ENCODE results near the gene ALKBH5. TPM values are rescaled to one million over a fixed set of nuclear protein-coding genes. Genes with fewer than 3 reads are reported as not detected.

ALKBH5 gene
- total and polyA plus RNA-seq, 10 of the 15 experiments (the other 5 are each of a cell fraction or from before 2014, with no cell fraction given): 13.7 to 99.9 (median 52.4) TPM

DNA sequence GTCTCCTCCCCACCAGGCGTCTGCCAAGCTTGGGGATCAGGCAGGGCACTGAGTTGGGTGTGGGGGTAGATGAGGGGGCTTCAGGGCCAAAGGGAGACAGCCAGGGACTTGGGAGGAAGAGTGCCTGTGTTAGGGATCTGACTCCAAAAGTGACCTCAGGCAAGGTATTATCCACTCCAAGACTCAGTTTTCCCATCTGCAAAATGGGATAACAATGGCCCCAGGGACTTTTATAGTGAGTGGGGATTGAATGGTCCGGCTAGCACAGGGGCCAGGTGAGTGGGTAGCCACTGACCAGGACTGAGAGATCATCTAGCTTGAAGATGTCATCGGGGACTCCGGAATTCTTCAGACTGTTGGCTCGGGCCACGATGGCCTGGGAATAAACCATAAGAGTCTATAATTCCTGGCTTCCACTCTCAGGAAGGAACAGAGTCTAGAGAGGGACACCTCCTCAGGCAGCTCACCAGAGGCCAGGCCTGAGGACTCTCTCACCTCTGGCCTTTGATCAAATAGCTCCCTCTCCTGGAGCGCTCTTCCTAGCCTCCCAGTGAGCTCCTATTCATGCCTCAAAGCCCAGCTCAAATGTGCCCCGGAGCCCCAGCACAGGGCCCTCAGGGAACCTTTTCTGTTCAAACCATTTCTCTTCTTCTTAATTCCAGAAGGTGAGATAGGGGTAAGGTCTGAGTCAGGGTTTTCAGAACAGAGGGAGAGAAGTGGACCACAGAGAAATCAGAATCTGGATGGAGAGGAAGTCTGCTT lies 71.4 kb downstream of the ALKBH5 start:
- TF ChIP-seq KDM1A (IDR thresholded peaks at IDR 0.05; ENCODE audit: borderline replicate concordance) (no peak), CBFB (IDR thresholded peaks at IDR 0.05; ENCODE audit: low read depth) (no peak), CREM (IDR thresholded peaks at IDR 0.05; ENCODE audit: low read depth) (no peak), SMAD5 (IDR thresholded peaks at IDR 0.05; ENCODE audit: low read depth) (no peak), BHLHE40 (IDR thresholded peaks at IDR 0.05; ENCODE audit: borderline replicate concordance in 1 of 2, low read depth in 2 of 2, low read length in 1 of 2) (no peak)
- ATAC-seq (no peak), DNase-seq (ENCODE audit: low read depth, low spot score) (no peak), FAIRE-seq (no peak)
- 91% methylated on average over 8 of the region's 8 CpGs for WGBS (ENCODE audit: insufficient coverage, insufficient replicate concordance, low lambda C conversion rate, missing lambda C conversion rate)
- RAD21 ChIA-PET (ENCODE audit: unreplicated experiment): no interaction called here
- no peaks in the 10 kb centered on the region for H3K27me3 ChIP-seq (replicated peaks in 1 of 2; ENCODE audit: control insufficient read depth in 2 of 2, insufficient read depth in 2 of 2, low read length in 1 of 2)
- H3K27ac ChIP-seq (ENCODE audit: control insufficient read depth, insufficient read depth): no peak overlapping the region
- H3K9ac ChIP-seq (ENCODE audit: control insufficient read depth, insufficient read depth, low read length): no peak overlapping the region
- in situ Hi-C loops (cut with MboI) (no loop called here), intact Hi-C loops (cut with micrococcal nuclease; ENCODE audit: unreplicated experiment) (no loop called here)
- H3K36me3 ChIP-seq (ENCODE audit: control insufficient read depth in 2 of 2, insufficient read depth in 2 of 2, low read length in 1 of 2): peaks cover 11 to 23% of the 10 kb centered on the region in 2 experiments
- no peaks in the 10 kb centered on the region for H3K9me3 ChIP-seq (replicated peaks; ENCODE audit: control insufficient read depth, insufficient read depth, low read length)
- POLR2A ChIA-PET: no interaction called here
- H3K4me3 ChIP-seq: no peak overlapping the region
- no TSS peak for BruUV-seq (replicated peaks)
- CTCF ChIA-PET: interaction anchor here (1.5 kb wide), 1 partner anchor 10 kb away, joined by 3 read pairs; no protein-coding TSS in a partner anchor
- H3K4me1 ChIP-seq (ENCODE audit: control insufficient read depth, insufficient read depth, low read length): peaks cover 12% of the 10 kb centered on the region
- peaks cover 14% of the 10 kb centered on the region for H3K79me2 ChIP-seq (ENCODE audit: control insufficient read depth, insufficient read depth, low read length)
- no peak overlapping the region for H3K4me2 ChIP-seq (ENCODE audit: control insufficient read depth, insufficient read depth)
- SMC1A ChIA-PET (ENCODE audit: uncharacterized antibody, unreplicated experiment): no interaction called here
- no peak overlapping the region for H2AFZ ChIP-seq (ENCODE audit: control insufficient read depth, low read depth, low read length)
- H4K20me1 ChIP-seq (ENCODE audit: control insufficient read depth, insufficient read depth): no peaks in the 10 kb centered on the region

DNA sequence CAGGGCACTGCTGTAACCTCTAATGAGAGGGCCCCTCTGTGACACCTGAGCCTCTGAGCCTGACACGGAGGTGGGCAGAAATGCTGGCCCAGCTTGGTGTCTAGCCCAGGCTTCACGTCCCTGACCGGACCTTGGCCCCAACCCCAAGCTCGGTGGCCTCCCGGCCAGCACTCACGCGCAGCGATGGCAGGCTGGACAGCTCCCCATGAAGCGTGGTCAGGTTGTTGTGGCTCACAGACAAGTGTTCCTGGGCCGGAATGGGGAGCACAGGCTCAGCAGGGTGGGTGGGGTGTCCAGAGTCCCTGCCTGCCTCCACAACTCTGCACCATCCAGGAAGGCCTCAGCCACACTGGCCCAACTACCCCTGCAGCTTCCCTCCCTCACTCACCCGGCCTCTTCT lies 72.7 kb downstream of the ALKBH5 start:
- peaks cover 13% of the 10 kb centered on the region for H3K4me1 ChIP-seq (ENCODE audit: control insufficient read depth, insufficient read depth, low read length)
- intact Hi-C loops (cut with micrococcal nuclease; ENCODE audit: unreplicated experiment) (no loop called here), in situ Hi-C loops (cut with MboI) (no loop called here)
- peaks cover 14% of the 10 kb centered on the region for H3K79me2 ChIP-seq (ENCODE audit: control insufficient read depth, insufficient read depth, low read length)
- FAIRE-seq (no peak), ATAC-seq (no peak), DNase-seq (ENCODE audit: low read depth, low spot score) (no peak)
- no TSS peak for BruUV-seq (replicated peaks)
- SMC1A ChIA-PET (ENCODE audit: uncharacterized antibody, unreplicated experiment): no interaction called here
- no peak overlapping the region for H3K27ac ChIP-seq (ENCODE audit: control insufficient read depth, insufficient read depth)
- RAD21 ChIA-PET (ENCODE audit: unreplicated experiment): no interaction called here
- no peak overlapping the region for H3K4me2 ChIP-seq (ENCODE audit: control insufficient read depth, insufficient read depth)
- H4K20me1 ChIP-seq (ENCODE audit: control insufficient read depth, insufficient read depth): no peaks in the 10 kb centered on the region
- H3K4me3 ChIP-seq: no peak overlapping the region
- no peaks in the 10 kb centered on the region for H3K9me3 ChIP-seq (replicated peaks; ENCODE audit: control insufficient read depth, insufficient read depth, low read length)
- H3K36me3 ChIP-seq (ENCODE audit: control insufficient read depth in 2 of 2, insufficient read depth in 2 of 2, low read length in 1 of 2): peaks cover 11 to 18% of the 10 kb centered on the region in 2 experiments; a peak in 3 of 4 replicates
- CTCF ChIA-PET: interaction anchor here (1.4 to 1.5 kb wide), 2 partner anchors 9 kb away, joined by 3 to 6 read pairs; no protein-coding TSS in a partner anchor
- no peak overlapping the region for H2AFZ ChIP-seq (ENCODE audit: control insufficient read depth, low read depth, low read length)
- POLR2A ChIA-PET: no interaction called here
- 97% methylated on average over 11 of the region's 11 CpGs for WGBS (ENCODE audit: insufficient coverage, insufficient replicate concordance, low lambda C conversion rate, missing lambda C conversion rate)
- H3K27me3 ChIP-seq (replicated peaks in 1 of 2; ENCODE audit: control insufficient read depth in 2 of 2, insufficient read depth in 2 of 2, low read length in 1 of 2): no peaks in the 10 kb centered on the region
- H3K9ac ChIP-seq (ENCODE audit: control insufficient read depth, insufficient read depth, low read length): no peak overlapping the region
- TF ChIP-seq SMAD5 (IDR thresholded peaks at IDR 0.05; ENCODE audit: low read depth): no peak
- no peak for TF ChIP-seq EP300 (IDR thresholded peaks at IDR 0.05; ENCODE audit: borderline replicate concordance in 1 of 2, control insufficient read depth in 1 of 2, low read depth in 2 of 2, low read length in 2 of 2)
- TF ChIP-seq YBX1 (IDR thresholded peaks at IDR 0.05): no peak
- no peak for TF ChIP-seq KAT2A (conservative IDR thresholded peaks at IDR 0.05; ENCODE audit: control insufficient read depth, low read depth, low read length)
- TF ChIP-seq, protein P1, sequence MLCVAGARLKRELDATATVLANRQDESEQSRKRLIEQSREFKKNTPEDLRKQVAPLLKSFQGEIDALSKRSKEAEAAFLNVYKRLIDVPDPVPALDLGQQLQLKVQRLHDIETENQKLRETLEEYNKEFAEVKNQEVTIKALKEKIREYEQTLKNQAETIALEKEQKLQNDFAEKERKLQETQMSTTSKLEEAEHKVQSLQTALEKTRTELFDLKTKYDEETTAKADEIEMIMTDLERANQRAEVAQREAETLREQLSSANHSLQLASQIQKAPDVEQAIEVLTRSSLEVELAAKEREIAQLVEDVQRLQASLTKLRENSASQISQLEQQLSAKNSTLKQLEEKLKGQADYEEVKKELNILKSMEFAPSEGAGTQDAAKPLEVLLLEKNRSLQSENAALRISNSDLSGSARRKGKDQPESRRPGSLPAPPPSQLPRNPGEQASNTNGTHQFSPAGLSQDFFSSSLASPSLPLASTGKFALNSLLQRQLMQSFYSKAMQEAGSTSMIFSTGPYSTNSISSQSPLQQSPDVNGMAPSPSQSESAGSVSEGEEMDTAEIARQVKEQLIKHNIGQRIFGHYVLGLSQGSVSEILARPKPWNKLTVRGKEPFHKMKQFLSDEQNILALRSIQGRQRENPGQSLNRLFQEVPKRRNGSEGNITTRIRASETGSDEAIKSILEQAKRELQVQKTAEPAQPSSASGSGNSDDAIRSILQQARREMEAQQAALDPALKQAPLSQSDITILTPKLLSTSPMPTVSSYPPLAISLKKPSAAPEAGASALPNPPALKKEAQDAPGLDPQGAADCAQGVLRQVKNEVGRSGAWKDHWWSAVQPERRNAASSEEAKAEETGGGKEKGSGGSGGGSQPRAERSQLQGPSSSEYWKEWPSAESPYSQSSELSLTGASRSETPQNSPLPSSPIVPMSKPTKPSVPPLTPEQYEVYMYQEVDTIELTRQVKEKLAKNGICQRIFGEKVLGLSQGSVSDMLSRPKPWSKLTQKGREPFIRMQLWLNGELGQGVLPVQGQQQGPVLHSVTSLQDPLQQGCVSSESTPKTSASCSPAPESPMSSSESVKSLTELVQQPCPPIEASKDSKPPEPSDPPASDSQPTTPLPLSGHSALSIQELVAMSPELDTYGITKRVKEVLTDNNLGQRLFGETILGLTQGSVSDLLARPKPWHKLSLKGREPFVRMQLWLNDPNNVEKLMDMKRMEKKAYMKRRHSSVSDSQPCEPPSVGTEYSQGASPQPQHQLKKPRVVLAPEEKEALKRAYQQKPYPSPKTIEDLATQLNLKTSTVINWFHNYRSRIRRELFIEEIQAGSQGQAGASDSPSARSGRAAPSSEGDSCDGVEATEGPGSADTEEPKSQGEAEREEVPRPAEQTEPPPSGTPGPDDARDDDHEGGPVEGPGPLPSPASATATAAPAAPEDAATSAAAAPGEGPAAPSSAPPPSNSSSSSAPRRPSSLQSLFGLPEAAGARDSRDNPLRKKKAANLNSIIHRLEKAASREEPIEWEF (IDR thresholded peaks at IDR 0.05; ENCODE audit: insufficient replicate concordance, low read depth, low read length): no peak
- no peak for TF ChIP-seq ZSCAN29 (IDR thresholded peaks at IDR 0.05)
- no peak for TF ChIP-seq SUPT20H (IDR thresholded peaks at IDR 0.05; ENCODE audit: borderline replicate concordance, control insufficient read depth, low read depth, low read length)

All from GM12878 (cell line).